VCaP (cell line): ENCODE results near the gene STAT1.

Experiments used
- H3K27ac ChIP-seq: fragments of 450-650 bp; 2 replicates; pipeline ENCODE4 v1.5.1; 2017
- CTCF ChIP-seq: fragments of 450-650 bp; conservative IDR thresholded peaks from 2 replicates; pipeline ENCODE4 v1.5.1; 2017; ENCODE audit warnings: mild to moderate bottlenecking, moderate library complexity

Gene STAT1

GRCh38 chr2:190987116-190987515, 26.9 kb downstream of the STAT1 start:
- no peak for TF ChIP-seq CTCF
- H3K27ac ChIP-seq, result no peak overlapping the region

- TF ChIP-seq CTCF, result no peak
- H3K27ac ChIP-seq, result no peak overlapping the region
Measured at GRCh38 chr2:190986221-190986953, 27.6 kb downstream of the STAT1 start.

GRCh38 chr2:190984595-190984994, 29.4 kb downstream of the STAT1 start:
- TF ChIP-seq CTCF, result no peak
- no peak overlapping the region for H3K27ac ChIP-seq

DNA sequence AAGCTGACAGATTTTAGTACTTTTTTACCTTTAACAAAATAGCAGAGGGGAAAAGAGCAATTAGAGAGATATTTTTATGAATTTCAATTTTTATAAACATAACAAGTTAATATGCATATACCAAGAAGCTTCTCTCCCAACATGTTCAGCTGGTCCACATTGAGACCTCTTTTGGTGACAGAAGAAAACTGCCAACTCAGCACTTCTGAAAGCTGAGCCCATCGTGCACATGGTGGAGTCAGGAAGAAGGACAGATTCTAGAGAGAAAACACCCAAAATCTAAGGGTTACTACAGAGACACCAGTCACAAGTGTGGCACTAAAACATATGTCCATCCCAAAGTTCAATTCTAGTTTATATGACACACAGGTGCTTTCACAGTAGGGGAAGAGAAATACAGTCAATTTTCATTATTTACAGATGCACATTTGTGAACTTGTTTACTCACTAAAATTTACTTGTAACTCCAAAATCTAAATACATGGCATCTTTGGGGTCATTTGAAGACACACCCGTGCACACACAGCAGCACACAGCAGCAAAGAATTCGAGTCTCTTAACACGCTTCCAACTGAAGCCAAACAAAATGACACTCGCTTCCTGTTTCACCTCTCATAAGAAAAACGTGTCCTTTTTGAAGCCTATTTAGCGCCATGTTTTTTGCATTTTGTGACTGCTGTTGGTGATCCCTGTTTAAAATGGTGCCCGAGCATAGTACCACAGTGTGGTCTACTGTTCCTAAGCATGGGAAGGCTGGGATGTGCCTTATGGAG, 31.5 kb downstream of the STAT1 start:
- no peak for TF ChIP-seq CTCF

DNA sequence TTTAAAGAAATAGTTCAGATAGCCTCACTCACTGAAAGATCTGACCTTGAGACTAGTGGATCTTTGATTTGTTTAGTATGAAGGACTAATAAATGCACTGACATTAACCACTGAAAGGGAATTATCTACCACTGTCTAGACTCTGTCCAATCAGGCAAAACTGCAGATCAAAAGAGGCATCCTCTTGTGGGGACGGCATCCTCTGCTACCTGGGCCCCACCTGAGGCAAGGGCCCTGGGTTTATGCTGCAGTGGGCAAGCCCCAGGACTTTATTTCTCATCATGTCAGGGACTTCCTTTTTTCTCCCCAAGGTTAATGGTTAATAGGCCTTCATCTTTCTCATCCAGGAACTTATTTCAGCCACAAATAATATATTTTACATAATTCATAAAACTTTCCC, 32.2 kb downstream of the STAT1 start:
- H3K27ac ChIP-seq, result peak overlapping the region; percentile 93
- TF ChIP-seq CTCF, result no peak

More for the DNA sequence above, 31.5 kb downstream of the STAT1 start:
- peak overlapping the region; percentile 93; the same call in 1 of the 2 replicates for H3K27ac ChIP-seq

GRCh38 chr2:190981333-190981732, 32.6 kb downstream of the STAT1 start:
- H3K27ac ChIP-seq, result peak overlapping the region; percentile 93
- no peak for TF ChIP-seq CTCF

- no peak for TF ChIP-seq CTCF
- H3K27ac ChIP-seq, result peak overlapping the region; percentile 93
Measured at GRCh38 chr2:190980630-190981209, 33.3 kb downstream of the STAT1 start.
